GM20431 (cell line): ENCODE measurements around the gene ZMYM4.
"Not testable (repeated sequence)": the region's sequence is repeated elsewhere in the genome, so short reads cannot be mapped to it uniquely, and the experiment has no call there.

Source experiments
- in situ Hi-C: fragments of 300-500 bp; cut with MseI, MboI; formaldehyde crosslinking; loops from one replicate; pipeline ENCODE4 v1.15.0; 2020; ENCODE audit warnings: low sequenced_read_pairs; ENCODE audit not compliant: unreplicated experiment

ZMYM4 gene

GRCh38 chr1:35443768-35444518, 175.4 kb downstream of the ZMYM4 start:
- in situ Hi-C loops: loop anchor here (25.0 kb wide), 1 partner anchor 293 kb away; no protein-coding TSS in a partner anchor

GRCh38 chr1:35444519-35444774, 175.9 kb downstream of the ZMYM4 start:
- in situ Hi-C loops: loop anchor here (25.0 kb wide), 1 partner anchor 293 kb away; no protein-coding TSS in a partner anchor

- in situ Hi-C loops: loop anchor here (25.0 kb wide), 1 partner anchor 290 kb away; no protein-coding TSS in a partner anchor
Measured at GRCh38 chr1:35447278-35447677, 178.8 kb downstream of the ZMYM4 start.

GRCh38 chr1:35448344-35448801, 179.9 kb downstream of the ZMYM4 start:
- in situ Hi-C loops: loop anchor here (25.0 kb wide), 1 partner anchor 289 kb away; no protein-coding TSS in a partner anchor

- in situ Hi-C loops: loop anchor here (10.0 to 25.0 kb wide), 2 partner anchors 115 to 288 kb away; no protein-coding TSS in a partner anchor
Measured at GRCh38 chr1:35449334-35450008, 181.0 kb downstream of the ZMYM4 start.

- in situ Hi-C loops: loop anchor here (10.0 kb wide), 1 partner anchor 114 kb away; no protein-coding TSS in a partner anchor
Measured at GRCh38 chr1:35451125-35451528, 182.6 kb downstream of the ZMYM4 start.

GRCh38 chr1:35452106-35452774, 183.7 kb downstream of the ZMYM4 start:
- in situ Hi-C loops: loop anchor here (10.0 kb wide), 1 partner anchor 113 kb away; no protein-coding TSS in a partner anchor

GRCh38 chr1:35453031-35453430, 184.5 kb downstream of the ZMYM4 start:
- in situ Hi-C loops: loop anchor here (10.0 kb wide), 1 partner anchor 112 kb away; no protein-coding TSS in a partner anchor

- in situ Hi-C loops: loop anchor here (10.0 kb wide), 1 partner anchor 111 kb away; no protein-coding TSS in a partner anchor
Measured at GRCh38 chr1:35454176-35454575, 185.7 kb downstream of the ZMYM4 start.

- in situ Hi-C loops: loop anchor here (10.0 kb wide), 1 partner anchor 110 kb away; no protein-coding TSS in a partner anchor
Measured at GRCh38 chr1:35454616-35455015, 186.1 kb downstream of the ZMYM4 start.

GRCh38 chr1:35460796-35461195, 192.3 kb downstream of the ZMYM4 start:
- in situ Hi-C loops: no loop called here

- in situ Hi-C loops: no loop called here
Measured at GRCh38 chr1:35461966-35462651, 193.6 kb downstream of the ZMYM4 start.

- in situ Hi-C loops: no loop called here
Measured at GRCh38 chr1:35463232-35463631, 194.7 kb downstream of the ZMYM4 start.

GRCh38 chr1:35463749-35464148, 195.2 kb downstream of the ZMYM4 start:
- in situ Hi-C loops: not testable (repeated sequence)

- in situ Hi-C loops: no loop called here
Measured at GRCh38 chr1:35466120-35466519, 197.6 kb downstream of the ZMYM4 start.

GRCh38 chr1:35470977-35471613, 202.6 kb downstream of the ZMYM4 start:
- in situ Hi-C loops: no loop called here
